Activated T-helper 17 cell treated with anti-CD3 and anti-CD28 coated beads, Interleukin-2, amount 50 U/mL, for 72 hours (primary cell): ENCODE data around the gene FNIP1. TPM values are rescaled to one million over a fixed set of nuclear protein-coding genes. Genes with fewer than 3 reads are reported as not detected.
A peak's percentile ranks its signal among the peaks of the same experiment; 100 is the strongest.
"Not testable (repeated sequence)": the region's sequence is repeated elsewhere in the genome, so short reads cannot be mapped to it uniquely, and the experiment has no call there.

Source experiments
- ATAC-seq: fragments of 150-1000 bp; cut with Tn5 transposase; replicated peaks from 2 replicates; pipeline ENCODE4 v1.10.0; 2021; ENCODE audit warnings: mild to moderate bottlenecking, moderate library complexity
- H3K27ac Mint-ChIP-seq: one replicate; pipeline ENCODE4 v1.8.0; 2022; ENCODE audit warnings: mixed read lengths
- H3K27me3 Mint-ChIP-seq: one replicate; pipeline ENCODE4 v1.8.0; 2022; ENCODE audit warnings: mixed read lengths
- H3K36me3 Mint-ChIP-seq: one replicate; pipeline ENCODE4 v1.8.0; 2022; ENCODE audit warnings: low read depth, mild to moderate bottlenecking, mixed read lengths
- H3K4me1 Mint-ChIP-seq: one replicate; pipeline ENCODE4 v1.8.0; 2022; ENCODE audit warnings: mixed read lengths
- H3K4me3 Mint-ChIP-seq: one replicate; pipeline ENCODE4 v1.8.0; 2022; ENCODE audit warnings: mild to moderate bottlenecking, mixed read lengths
- H3K9me3 Mint-ChIP-seq: one replicate; pipeline ENCODE4 v1.8.0; 2022; ENCODE audit warnings: mixed read lengths
- total RNA-seq, 2 donors: library from RNA; stranded (reverse); gene quantifications; one replicate each; pipeline ENCODE4 v1.2.3, GENCODE V29; 2022

The FNIP1 gene
- total RNA-seq, 2 donors from 2014 or later = 17.5 to 30.4 TPM

- Mint-ChIP-seq H3K27ac (no peak overlapping the region), H3K4me1 (peaks cover 29% of the 10 kb centered on the region), H3K27me3 (no peaks in the 10 kb centered on the region), H3K36me3 (no peaks in the 10 kb centered on the region), H3K4me3 (no peak overlapping the region), H3K9me3 (no peaks in the 10 kb centered on the region)
- ATAC-seq = no peak
Measured at GRCh38 chr5:131749723-131750470, 46.9 kb downstream of the FNIP1 start.

GRCh38 chr5:131749138-131749537 is 47.7 kb downstream of the FNIP1 start:
- H3K4me3 Mint-ChIP-seq = no peak overlapping the region
- H3K36me3 Mint-ChIP-seq = peaks cover 6% of the 10 kb centered on the region
- H3K4me1 Mint-ChIP-seq = peaks cover 24% of the 10 kb centered on the region
- H3K9me3 Mint-ChIP-seq = no peaks in the 10 kb centered on the region
- no peak overlapping the region for H3K27ac Mint-ChIP-seq
- ATAC-seq = peak; percentile 61
- no peaks in the 10 kb centered on the region for H3K27me3 Mint-ChIP-seq

GRCh38 chr5:131747180-131748105 is 49.4 kb downstream of the FNIP1 start:
- peak overlapping the region; percentile 29 for H3K27ac Mint-ChIP-seq
- H3K9me3 Mint-ChIP-seq = no peaks in the 10 kb centered on the region
- peaks cover 24% of the 10 kb centered on the region for H3K4me1 Mint-ChIP-seq
- peak; percentile 94 for ATAC-seq
- no peaks in the 10 kb centered on the region for H3K27me3 Mint-ChIP-seq
- H3K4me3 Mint-ChIP-seq = peak overlapping the region; percentile 48
- H3K36me3 Mint-ChIP-seq = peaks cover 23% of the 10 kb centered on the region

- Mint-ChIP-seq H3K9me3 (no peaks in the 10 kb centered on the region), H3K27ac (no peak overlapping the region), H3K36me3 (peaks cover 30% of the 10 kb centered on the region), H3K4me3 (no peak overlapping the region), H3K27me3 (no peaks in the 10 kb centered on the region), H3K4me1 (peaks cover 24% of the 10 kb centered on the region)
- ATAC-seq = no peak
Measured at GRCh38 chr5:131746423-131746822, 50.4 kb downstream of the FNIP1 start.

GRCh38 chr5:131745703-131746102 is 51.1 kb downstream of the FNIP1 start:
- Mint-ChIP-seq H3K9me3 (no peaks in the 10 kb centered on the region), H3K4me1 (peaks cover 24% of the 10 kb centered on the region), H3K4me3 (no peak overlapping the region), H3K27me3 (no peaks in the 10 kb centered on the region), H3K27ac (no peak overlapping the region), H3K36me3 (peaks cover 37% of the 10 kb centered on the region)
- no peak for ATAC-seq

- Mint-ChIP-seq H3K27ac (no peak overlapping the region), H3K4me1 (peaks cover 22% of the 10 kb centered on the region), H3K36me3 (peaks cover 43% of the 10 kb centered on the region), H3K4me3 (no peak overlapping the region), H3K27me3 (no peaks in the 10 kb centered on the region), H3K9me3 (no peaks in the 10 kb centered on the region)
- ATAC-seq = no peak
Measured at GRCh38 chr5:131745155-131745554, 51.7 kb downstream of the FNIP1 start.

GRCh38 chr5:131740477-131740876 is 56.3 kb downstream of the FNIP1 start:
- peaks cover 53% of the 10 kb centered on the region for H3K36me3 Mint-ChIP-seq
- no peak for ATAC-seq
- H3K9me3 Mint-ChIP-seq = no peaks in the 10 kb centered on the region
- H3K27me3 Mint-ChIP-seq = no peaks in the 10 kb centered on the region
- H3K27ac Mint-ChIP-seq = no peak overlapping the region
- H3K4me1 Mint-ChIP-seq = peaks cover 4% of the 10 kb centered on the region
- H3K4me3 Mint-ChIP-seq = no peak overlapping the region

- Mint-ChIP-seq H3K4me3 (no peak overlapping the region), H3K4me1 (peaks cover 9% of the 10 kb centered on the region), H3K36me3 (peaks cover 37% of the 10 kb centered on the region), H3K9me3 (no peaks in the 10 kb centered on the region), H3K27ac (no peak overlapping the region), H3K27me3 (no peaks in the 10 kb centered on the region)
- ATAC-seq = no peak
Measured at GRCh38 chr5:131735393-131735792, 61.4 kb downstream of the FNIP1 start.

GRCh38 chr5:131734939-131735338 is 61.9 kb downstream of the FNIP1 start:
- H3K27me3 Mint-ChIP-seq, H3K4me1 Mint-ChIP-seq, ATAC-seq, H3K9me3 Mint-ChIP-seq, H3K4me3 Mint-ChIP-seq, H3K27ac Mint-ChIP-seq: not testable (repeated sequence)
- H3K36me3 Mint-ChIP-seq = peaks cover 35% of the 10 kb centered on the region

- H3K36me3 Mint-ChIP-seq = peaks cover 43% of the 10 kb centered on the region
- H3K4me3 Mint-ChIP-seq = not testable (repeated sequence)
Measured at GRCh38 chr5:131729292-131729691, 67.5 kb downstream of the FNIP1 start.

GRCh38 chr5:131724089-131724488 is 72.7 kb downstream of the FNIP1 start:
- not testable (repeated sequence) for H3K27me3 Mint-ChIP-seq, ATAC-seq, H3K4me3 Mint-ChIP-seq, H3K9me3 Mint-ChIP-seq, H3K27ac Mint-ChIP-seq, H3K4me1 Mint-ChIP-seq
- peaks cover 11% of the 10 kb centered on the region for H3K36me3 Mint-ChIP-seq

More at GRCh38 chr5:131729292-131729691, 67.5 kb downstream of the FNIP1 start:
- H3K27me3 Mint-ChIP-seq, H3K4me1 Mint-ChIP-seq, H3K27ac Mint-ChIP-seq, ATAC-seq, H3K9me3 Mint-ChIP-seq: not testable (repeated sequence)

GRCh38 chr5:131720714-131721113 is 76.1 kb downstream of the FNIP1 start:
- ATAC-seq = no peak
- Mint-ChIP-seq H3K9me3 (no peaks in the 10 kb centered on the region), H3K36me3 (peaks cover 25% of the 10 kb centered on the region), H3K4me3 (no peak overlapping the region), H3K27me3 (no peaks in the 10 kb centered on the region), H3K4me1 (no peaks in the 10 kb centered on the region), H3K27ac (no peak overlapping the region)

- H3K36me3 Mint-ChIP-seq = peaks cover 29% of the 10 kb centered on the region
- no peak for ATAC-seq
Measured at GRCh38 chr5:131719564-131719963, 77.3 kb downstream of the FNIP1 start.

GRCh38 chr5:131718487-131719014 is 78.3 kb downstream of the FNIP1 start:
- H3K4me3 Mint-ChIP-seq = no peak overlapping the region
- H3K4me1 Mint-ChIP-seq = no peaks in the 10 kb centered on the region
- peaks cover 34% of the 10 kb centered on the region for H3K36me3 Mint-ChIP-seq
- H3K27ac Mint-ChIP-seq = no peak overlapping the region
- no peaks in the 10 kb centered on the region for H3K9me3 Mint-ChIP-seq
- ATAC-seq = no peak
- H3K27me3 Mint-ChIP-seq = no peaks in the 10 kb centered on the region

More at GRCh38 chr5:131719564-131719963, 77.3 kb downstream of the FNIP1 start:
- H3K27ac Mint-ChIP-seq = no peak overlapping the region
- no peaks in the 10 kb centered on the region for H3K27me3 Mint-ChIP-seq
- no peaks in the 10 kb centered on the region for H3K9me3 Mint-ChIP-seq
- no peaks in the 10 kb centered on the region for H3K4me1 Mint-ChIP-seq
- no peak overlapping the region for H3K4me3 Mint-ChIP-seq
